HG03571 (cell line): ENCODE measurements around the gene OR2AK2.

Experiments
- ATAC-seq: cut with Tn5 transposase; IDR thresholded peaks from one replicate; pipeline ENCODE4 v1.9.1; 2021; ENCODE audit not compliant: unreplicated experiment

Gene OR2AK2

GRCh38 chr1:247964933-247965332 is at the start of gene OR2AK2:
Gene OR2AK2 (plus strand): TSS chr1:247965233. CDS start chr1:247965377, 144 bp downstream.
- no peak for ATAC-seq

- no peak for ATAC-seq
These were observed 45.1 kb upstream of the OR2AK2 start, which contains the start of gene OR2T8 for GRCh38 chr1:247919952-247920351. Gene OR2T8 (plus strand): TSS chr1:247920252. CDS start chr1:247921018, 766 bp downstream.

- ATAC-seq = no peak
These were observed 41.1 kb upstream of the OR2AK2 start for GRCh38 chr1:247923941-247924340.

GRCh38 chr1:247924868-247925267 is 40.2 kb upstream of the OR2AK2 start, which contains the start of gene OR2AJ1:
Gene OR2AJ1 (plus strand): TSS chr1:247924889. CDS start chr1:247933769, 8,880 bp downstream.
- ATAC-seq = no peak

- no peak for ATAC-seq
These were observed 31.0 kb upstream of the OR2AK2 start for GRCh38 chr1:247933989-247934388.

- ATAC-seq = no peak
These were observed 29.3 kb upstream of the OR2AK2 start for GRCh38 chr1:247935781-247936180.

- no peak for ATAC-seq
These were observed 28.6 kb upstream of the OR2AK2 start for GRCh38 chr1:247936415-247936814.

GRCh38 chr1:247936965-247937734 is 27.9 kb upstream of the OR2AK2 start:
- peak; percentile 100 for ATAC-seq

GRCh38 chr1:247942624-247943023 is 22.4 kb upstream of the OR2AK2 start:
- no peak for ATAC-seq

GRCh38 chr1:247948558-247948957 is 16.5 kb upstream of the OR2AK2 start, which contains the start of gene OR2L8:
Gene OR2L8 (plus strand): TSS chr1:247948858. CDS start chr1:247948858, 0 bp downstream.
- ATAC-seq = no peak

GRCh38 chr1:247953408-247953807 is 11.6 kb upstream of the OR2AK2 start:
- ATAC-seq = no peak

- no peak for ATAC-seq
These were observed 3.2 kb upstream of the OR2AK2 start for GRCh38 chr1:247961791-247962190.

GRCh38 chr1:247962911-247963588 is 2.0 kb upstream of the OR2AK2 start:
- no peak for ATAC-seq

- ATAC-seq = peak; percentile 77
These were observed 1.6 kb downstream of the OR2AK2 start for GRCh38 chr1:247966532-247967204.

- no peak for ATAC-seq
These were observed 28.0 kb downstream of the OR2AK2 start for GRCh38 chr1:247992986-247993385.

- no peak for ATAC-seq
These were observed 33.8 kb downstream of the OR2AK2 start for GRCh38 chr1:247998811-247999210.

- no peak for ATAC-seq
These were observed 35.1 kb downstream of the OR2AK2 start for GRCh38 chr1:248000169-248000568.

- ATAC-seq = no peak
These were observed 42.7 kb downstream of the OR2AK2 start for GRCh38 chr1:248007778-248008177.

- ATAC-seq = no peak
These were observed 44.6 kb downstream of the OR2AK2 start for GRCh38 chr1:248009681-248010080.

GRCh38 chr1:248013229-248013710 is 48.2 kb downstream of the OR2AK2 start, which contains the start of gene OR2L5:
Gene OR2L5 (plus strand): TSS chr1:248013660. CDS start chr1:248021948, 8,288 bp downstream.
- ATAC-seq = no peak

- no peak for ATAC-seq
These were observed 50.8 kb downstream of the OR2AK2 start for GRCh38 chr1:248015803-248016202.
